Ovary (tissue), 9 donors: ENCODE data around the gene C3orf33. TPM values are rescaled to one million over a fixed set of nuclear protein-coding genes. Genes with fewer than 3 reads are reported as not detected.

Experiments
- DNase-seq, 5 donors: peaks; one replicate each; pipeline ENCODE4 v3.0.0-alpha.2; 2019 to 2020
- H3K27ac ChIP-seq, 2 donors: fragments of 200-600 bp; one replicate each; pipeline versions ENCODE4 v1.5.1 to v1.8.0; 2019 to 2022
- H3K27me3 ChIP-seq: fragments of 200-600 bp; one replicate; pipeline ENCODE4 v1.8.0; 2022
- H3K36me3 ChIP-seq: fragments of 200-600 bp; sonication (generic); one replicate; pipeline ENCODE4 v1.5.1; 2019
- H3K4me1 ChIP-seq: one replicate; pipeline ENCODE4 v1.8.1; 2013; ENCODE audit warnings: mild to moderate bottlenecking, moderate library complexity; ENCODE audit not compliant: insufficient read depth
- H3K4me3 ChIP-seq: fragments of 200-600 bp; sonication (generic); one replicate; pipeline ENCODE4 v1.5.1; 2017
- H3K9me3 ChIP-seq, 2 donors: fragments of 200-600 bp in 1 of 2; sonication (generic) in 1 of 2; one replicate each; pipeline versions ENCODE4 v1.5.1 to v1.8.1; 2013 to 2019; ENCODE audit warnings: mild to moderate bottlenecking in 1 of 2, moderate library complexity in 1 of 2
- CTCF ChIP-seq, 3 donors: fragments of 450-650 bp in 2 of 3; fragments of 200-600 bp in 1 of 3; IDR thresholded peaks; one replicate each; pipeline versions ENCODE4 v1.5.1 to v1.8.0; 2016 to 2022; ENCODE audit warnings: antibody characterized with exemption in 3 of 3, mild to moderate bottlenecking in 1 of 3
- EP300 ChIP-seq: sonication (generic); formaldehyde crosslinking; IDR thresholded peaks from one replicate; pipeline ENCODE4 v1.6.1; 2017; ENCODE audit warnings: antibody characterized with exemption
- POLR2A ChIP-seq: fragments of 450-650 bp; IDR thresholded peaks from one replicate; pipeline ENCODE4 v1.6.1; 2017; ENCODE audit warnings: antibody characterized with exemption, mild to moderate bottlenecking, moderate library complexity
- WGBS, 3 donors: extraction: QIAGEN DNeasy Blood & Tissue Kit in 1 of 3; methylation state at CpG; one replicate each; pipeline versions ENCODE4 v1.1.5 to v1.1.7; 2013 to 2017; 5-methylcytosine and 5-hydroxymethylcytosine counted together
- intact Hi-C, 4 donors: fragments of 100-400 bp; cut with DNase I; formaldehyde crosslinking; loops; one replicate each; pipeline versions ENCODE4 v1.11.0 to v1.15.1; 2022 to 2023
- polyA plus RNA-seq, 2 donors: library from polyadenylated mRNA; stranded (reverse); fragments of 200-250 nt in 1 of 2; fragments of 350-450 nt in 1 of 2; fragmentation: Illumina TruSeq in 1 of 2; extraction: RNeasy Lipid Tissue Mini Kit (QIAGEN cat#74804) in 1 of 2; gene quantifications; one replicate each; pipeline ENCODE4 v1.2.3, GENCODE V29; 2013 to 2014
- total RNA-seq, 7 donors: library from RNA; depleted of rRNA in 2 of 7; stranded (reverse); fragments of >200 nt in 2 of 7; fragmentation: NEBNext Ultra II Directional in 3 of 7; extraction: Animal tissue kit (Norgen Biotek cat#: 25700) in 3 of 7; gene quantifications; one replicate each; pipeline versions ENCODE4 v1.1.0 to v1.2.4, GENCODE V29; 2016 to 2023
- donor health status: DM: no; HTN: no; CAD: no; lungs with moderate emphysema.
- donor health status: DM: no; HTN: no; CAD: no.
- donor health status: Bipolar disorder and iron deficiency.
- donor health status: DM: yes; HTN: yes; CAD: no.
- donor health status: DM: no; HTN: no; CAD: no.
- donor health status: DM: yes; HTN: yes; CAD: no.

C3orf33 gene
- total and polyA plus RNA-seq, 9 donors = 4.5 to 7.6 (median 6.3) TPM

- 66 to 80% (median 70%) methylated on average over 5 of the region's 5 CpGs for WGBS, 3 donors
- Histone ChIP-seq H3K4me3 (no peak overlapping the region), H3K4me1 (peaks cover 1% of the 10 kb centered on the region), H3K36me3 (no peaks in the 10 kb centered on the region), H3K27me3 (no peaks in the 10 kb centered on the region), H3K27ac (no peak overlapping the region), H3K9me3 (no peaks in the 10 kb centered on the region)
- no peak for TF ChIP-seq EP300
- no peak for TF ChIP-seq CTCF (IDR thresholded peaks at IDR 0.05)
- no peak for TF ChIP-seq POLR2A
- intact Hi-C loops = no loop called here
- no peak for DNase-seq
These were observed 63.6 kb downstream of the C3orf33 start for GRCh38 chr3:155742349-155742965.

- no peaks in the 10 kb centered on the region for H3K9me3 ChIP-seq
- no peaks in the 10 kb centered on the region for H3K27me3 ChIP-seq
- intact Hi-C loops = no loop called here
- DNase-seq = no peak
- TF ChIP-seq EP300 (no peak), POLR2A (no peak), CTCF (IDR thresholded peaks at IDR 0.05) (no peak)
- H3K36me3 ChIP-seq = no peaks in the 10 kb centered on the region
- peaks cover 1% of the 10 kb centered on the region for H3K4me1 ChIP-seq
- H3K4me3 ChIP-seq = no peak overlapping the region
- no peak overlapping the region for H3K27ac ChIP-seq
These were observed 64.5 kb downstream of the C3orf33 start for GRCh38 chr3:155741603-155742002.

DNA sequence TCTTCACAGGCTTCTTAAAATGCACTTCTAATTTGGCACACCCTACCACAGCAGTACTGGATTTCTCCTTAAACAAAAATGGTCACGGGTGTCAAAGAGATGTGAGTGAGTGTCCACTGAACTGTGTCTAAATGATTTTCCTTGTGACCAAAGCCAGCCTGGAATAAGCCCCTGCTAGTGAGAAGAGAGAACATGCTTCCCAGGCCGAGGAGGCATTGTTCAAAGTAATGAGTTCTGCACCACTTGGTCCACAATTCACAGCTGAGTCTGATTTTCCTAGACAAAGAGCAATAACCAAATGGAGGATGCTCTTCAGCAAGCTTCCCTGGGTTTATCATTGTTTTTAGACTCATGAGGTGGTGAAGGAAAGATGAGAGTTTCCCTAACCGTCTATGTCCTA lies 65.0 kb downstream of the C3orf33 start:
- intact Hi-C loops = no loop called here
- TF ChIP-seq POLR2A (no peak), CTCF (IDR thresholded peaks at IDR 0.05) (no peak), EP300 (no peak)
- Histone ChIP-seq H3K9me3 (no peaks in the 10 kb centered on the region), H3K36me3 (no peaks in the 10 kb centered on the region), H3K27ac (no peak overlapping the region), H3K27me3 (no peaks in the 10 kb centered on the region), H3K4me3 (no peak overlapping the region), H3K4me1 (peaks cover 1% of the 10 kb centered on the region)
- DNase-seq = no peak
- WGBS, 3 donors = 79 to 85% (median 82%) methylated on average over 3 of the region's 3 CpGs

DNA sequence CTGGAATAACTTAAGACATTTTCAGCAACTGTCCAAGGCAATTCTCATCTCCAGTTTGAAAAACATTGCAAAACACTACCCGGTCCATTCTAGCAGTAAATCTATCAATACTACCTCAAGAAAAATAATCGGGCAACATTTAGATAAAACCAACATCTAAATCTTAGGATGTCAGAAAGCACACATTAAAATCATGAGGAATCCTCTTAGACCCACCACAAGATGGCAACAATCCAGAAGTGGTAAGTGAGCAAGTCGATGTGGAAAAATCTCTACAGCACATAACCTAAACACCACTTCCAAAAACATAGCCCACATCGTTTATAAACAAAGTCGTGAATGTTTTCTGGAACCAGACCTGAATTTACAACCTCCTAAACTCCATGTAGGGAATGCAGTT lies 66.9 kb downstream of the C3orf33 start:
- Histone ChIP-seq H3K36me3 (no peaks in the 10 kb centered on the region), H3K4me1 (no peaks in the 10 kb centered on the region), H3K4me3 (no peak overlapping the region), H3K9me3 (no peaks in the 10 kb centered on the region), H3K27ac (no peak overlapping the region), H3K27me3 (no peaks in the 10 kb centered on the region)
- no peak for DNase-seq
- intact Hi-C loops = no loop called here
- no peak for TF ChIP-seq POLR2A
- TF ChIP-seq CTCF (IDR thresholded peaks at IDR 0.05) = no peak
- 4 to 10% (median 5%) methylated on average over 5 of the region's 5 CpGs for WGBS, 3 donors
